ENCODE data around the gene ESYT2. TPM values are rescaled to one million over a fixed set of nuclear protein-coding genes. Genes with fewer than 3 reads are reported as not detected.

ESYT2 gene
- total and polyA plus RNA-seq, 8 donors: 8.1 to 31.8 (median 27.3) TPM

- no peak overlapping the region for H3K4me3 ChIP-seq
- intact Hi-C loops (cut with DNase I): no loop called here
These were observed 47.9 kb downstream of the ESYT2 start for GRCh38 chr7:158781217-158781973.

GRCh38 chr7:158779061-158780000, 50.0 kb downstream of the ESYT2 start:
- ATAC-seq (peak in 3 of 4 donors; percentile 53 to 69 (median 64)), DNase-seq (peak in 1 of 6 donors; percentile 12), FAIRE-seq (no peak)
- peaks cover 0 to 12% (median 12%) of the 10 kb centered on the region in 3 donors for H3K4me1 ChIP-seq
- no peak overlapping the region for H3K27ac ChIP-seq
- intact Hi-C loops (cut with DNase I): no loop called here
- no peak overlapping the region for H3K4me3 ChIP-seq
- H3K9me3 ChIP-seq: no peaks in the 10 kb centered on the region
- no peak for TF ChIP-seq CTCF (IDR thresholded peaks at IDR 0.05)
- no peaks in the 10 kb centered on the region for H3K27me3 ChIP-seq
- peaks cover 0 to 21% (median 0%) of the 10 kb centered on the region in 3 donors for H3K36me3 ChIP-seq
- WGBS, 2 donors: 48 to 49% methylated on average over 6 of the region's 6 CpGs

More at GRCh38 chr7:158781217-158781973, 47.9 kb downstream of the ESYT2 start:
- peaks cover 0 to 21% (median 0%) of the 10 kb centered on the region in 3 donors for H3K36me3 ChIP-seq
- H3K9me3 ChIP-seq: no peaks in the 10 kb centered on the region
- ATAC-seq: no peak
- no peak overlapping the region for H3K27ac ChIP-seq
- FAIRE-seq: no peak
- no peak for DNase-seq
- 92 to 97% methylated on average over 23 of the region's 23 CpGs for WGBS, 2 donors
- peaks cover 0 to 12% (median 12%) of the 10 kb centered on the region in 3 donors for H3K4me1 ChIP-seq
- H3K27me3 ChIP-seq: no peaks in the 10 kb centered on the region
- no peak for TF ChIP-seq CTCF (IDR thresholded peaks at IDR 0.05)

- Histone ChIP-seq H3K9me3 (no peaks in the 10 kb centered on the region), H3K4me3 (no peak overlapping the region), H3K27me3 (no peaks in the 10 kb centered on the region), H3K36me3 (peaks cover 0 to 19% (median 0%) of the 10 kb centered on the region in 3 donors), H3K27ac (no peak overlapping the region), H3K4me1 (peaks cover 0 to 12% (median 12%) of the 10 kb centered on the region in 3 donors)
- 94 to 95% methylated on average over 6 of the region's 6 CpGs for WGBS, 2 donors
- DNase-seq (no peak), ATAC-seq (no peak), FAIRE-seq (no peak)
- intact Hi-C loops (cut with DNase I): no loop called here
- TF ChIP-seq CTCF (IDR thresholded peaks at IDR 0.05): no peak
These were observed 50.8 kb downstream of the ESYT2 start for GRCh38 chr7:158778471-158778870.

GRCh38 chr7:158777793-158778192, 51.5 kb downstream of the ESYT2 start:
- peaks cover 0 to 12% (median 0%) of the 10 kb centered on the region in 3 donors for H3K36me3 ChIP-seq
- FAIRE-seq (peak; percentile 5), DNase-seq (no peak), ATAC-seq (no peak)
- intact Hi-C loops (cut with DNase I): no loop called here
- H3K27ac ChIP-seq: no peak overlapping the region
- TF ChIP-seq CTCF (IDR thresholded peaks at IDR 0.05): no peak
- no peak overlapping the region for H3K4me3 ChIP-seq
- H3K27me3 ChIP-seq: no peaks in the 10 kb centered on the region
- WGBS, 2 donors: 88 to 93% methylated on average over 10 of the region's 10 CpGs
- no peaks in the 10 kb centered on the region for H3K9me3 ChIP-seq
- peaks cover 0 to 12% (median 12%) of the 10 kb centered on the region in 3 donors for H3K4me1 ChIP-seq

Measured in pancreas (tissue), 10 donors.